AG08395 (cell line): ENCODE results near the gene MADD.

ENCODE experiments used
- DNase-seq: peaks from one replicate; pipeline ENCODE4 v3.0.0; 2012; ENCODE audit warnings: mixed read lengths, low spot score

Gene MADD

DNA sequence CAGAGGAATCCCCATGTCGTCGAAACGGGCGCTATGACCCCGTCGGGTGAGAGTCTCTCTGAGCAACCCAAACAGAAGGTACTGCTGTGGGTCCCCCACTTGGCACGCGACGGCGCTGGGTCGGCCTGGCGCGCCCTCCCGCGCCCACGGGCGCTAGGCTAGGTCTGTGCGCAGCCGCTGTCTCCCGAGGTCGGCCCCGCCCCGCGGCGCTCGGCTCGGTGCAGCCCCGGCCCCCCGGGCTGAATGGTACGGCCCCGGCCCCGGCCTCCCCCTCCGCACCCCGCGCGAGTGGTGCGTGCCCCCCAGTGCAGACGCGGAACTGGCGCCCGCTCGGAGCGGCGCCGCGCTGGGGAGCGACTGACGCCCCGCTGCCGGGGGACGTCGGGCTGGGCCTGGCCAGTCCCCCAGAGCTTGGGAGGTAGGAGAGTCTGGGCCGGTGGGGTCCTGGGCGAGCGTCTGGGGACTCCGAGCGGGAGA is at the start of gene MADD:
MADD (plus strand) TSS at position 305 of the 477 bp plus-strand sequence.
- peak; percentile 94 for DNase-seq

DNA sequence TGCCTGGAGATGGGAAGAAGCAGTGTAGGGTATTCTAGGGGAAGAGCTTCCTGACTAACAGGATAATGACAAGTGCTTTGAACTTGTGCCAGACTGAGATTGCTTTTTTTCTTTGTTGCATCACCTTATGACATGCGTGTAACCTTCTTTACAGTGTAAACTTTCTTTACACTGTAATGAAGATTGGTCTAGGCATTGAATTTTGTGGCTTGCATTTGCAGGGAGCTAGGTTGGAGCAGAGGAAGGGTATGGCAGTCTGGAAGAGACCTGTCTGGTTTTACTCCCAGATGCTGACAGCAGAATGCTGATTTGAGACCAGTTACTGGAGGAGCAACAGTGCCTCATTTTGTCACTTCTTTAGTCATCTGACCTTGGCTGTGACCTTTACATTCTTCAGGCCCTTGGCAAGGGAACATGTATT is 49.5 kb upstream of the MADD start:
- peak; percentile 21 for DNase-seq

DNA sequence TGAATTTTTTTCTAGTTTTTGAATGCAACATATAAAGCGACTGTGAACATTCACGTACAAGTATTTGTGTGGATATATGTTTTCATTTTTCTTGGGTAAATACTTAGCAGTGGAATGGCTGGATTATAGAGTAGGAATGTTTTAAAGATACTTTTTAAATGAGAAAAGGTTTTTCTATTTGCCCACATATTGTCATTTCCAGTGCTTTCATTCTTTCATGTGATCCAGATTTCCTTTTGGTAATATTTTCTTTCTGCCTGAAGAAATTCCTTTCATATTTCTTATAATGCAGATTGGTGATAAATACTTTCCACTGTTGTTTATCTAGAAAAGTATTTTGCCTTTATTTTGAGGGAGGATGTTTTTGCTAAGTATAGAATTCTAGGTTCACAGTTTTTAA is 47.2 kb upstream of the MADD start:
- no peak for DNase-seq

DNA sequence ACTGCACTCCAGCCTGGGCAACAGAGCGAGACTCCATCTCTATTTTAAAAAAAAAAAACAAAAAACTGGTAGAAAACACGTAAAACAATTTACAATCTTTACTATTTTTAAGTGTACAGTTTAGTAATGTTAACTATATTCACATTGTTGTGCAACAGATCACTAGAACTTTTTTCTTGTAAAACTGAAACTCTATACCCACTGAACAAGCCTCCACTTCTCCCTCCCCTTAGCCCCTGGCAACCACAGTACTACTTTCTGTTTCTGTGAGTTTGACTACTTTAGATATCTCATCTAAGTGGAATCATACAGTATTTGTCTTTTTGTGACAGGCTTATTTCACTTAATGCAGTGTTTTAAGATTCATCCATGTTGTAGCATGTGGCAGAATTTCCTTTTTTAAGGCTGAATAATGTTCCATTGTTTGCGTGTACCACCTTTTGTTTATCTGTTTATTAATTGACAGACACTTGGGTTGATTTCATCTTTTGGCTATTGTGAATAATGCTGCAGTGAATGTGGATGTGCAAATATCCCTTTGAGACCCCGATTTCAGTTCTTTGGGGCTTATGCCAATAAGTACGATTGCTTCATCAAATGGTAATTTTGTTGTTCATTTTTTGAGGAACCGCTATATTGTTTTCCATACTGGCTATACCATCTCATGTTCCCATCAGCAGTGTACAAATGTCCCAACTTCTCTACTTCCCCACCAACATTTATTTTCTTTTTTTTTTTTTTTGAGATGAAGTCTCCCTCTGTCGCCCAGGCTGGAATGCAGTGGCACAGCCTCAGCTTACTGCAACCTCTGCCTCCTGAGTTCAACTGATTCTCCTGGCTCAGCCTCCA is 44.2 kb upstream of the MADD start:
- no peak for DNase-seq

DNA sequence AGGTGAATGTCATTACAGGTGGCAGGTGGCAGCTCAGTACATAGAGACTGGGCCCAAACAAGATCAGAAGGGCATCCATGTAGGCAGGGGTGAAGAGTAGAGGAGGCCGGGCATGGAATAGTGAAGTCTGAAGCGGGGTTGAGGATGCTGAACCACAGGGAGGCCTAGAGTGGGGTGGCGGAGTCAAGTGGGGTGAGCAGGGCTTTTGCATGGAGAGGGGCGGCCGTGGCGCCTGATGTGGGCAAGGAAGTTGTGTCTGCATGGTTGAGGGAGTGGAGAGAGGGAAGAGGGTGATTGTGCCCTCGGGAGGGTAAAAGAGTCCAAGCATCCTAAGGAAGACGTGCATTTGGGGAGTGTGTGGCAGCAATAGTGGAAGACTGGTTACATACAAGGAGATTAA is 40.8 kb upstream of the MADD start:
- DNase-seq: no peak

DNA sequence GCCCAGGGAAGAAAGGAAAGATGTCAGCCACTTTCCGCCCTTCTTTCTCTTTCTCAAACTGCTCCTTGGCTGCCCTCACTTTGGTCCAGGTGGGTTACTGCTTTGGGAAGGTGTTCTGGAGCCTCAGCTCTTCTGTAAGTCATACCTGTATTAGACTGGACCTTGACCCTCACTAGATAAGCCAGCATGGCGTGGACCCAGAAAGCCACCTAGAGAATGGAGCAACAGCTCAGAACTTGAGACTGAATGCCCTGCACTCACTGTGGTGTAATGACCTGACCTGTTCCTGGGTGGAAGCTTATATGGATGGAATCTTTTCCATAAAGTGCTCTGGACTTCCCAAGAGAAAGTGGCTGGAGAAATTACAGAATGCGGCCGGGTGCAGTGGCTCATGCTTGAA is 36.9 kb upstream of the MADD start:
- DNase-seq: no peak

DNA sequence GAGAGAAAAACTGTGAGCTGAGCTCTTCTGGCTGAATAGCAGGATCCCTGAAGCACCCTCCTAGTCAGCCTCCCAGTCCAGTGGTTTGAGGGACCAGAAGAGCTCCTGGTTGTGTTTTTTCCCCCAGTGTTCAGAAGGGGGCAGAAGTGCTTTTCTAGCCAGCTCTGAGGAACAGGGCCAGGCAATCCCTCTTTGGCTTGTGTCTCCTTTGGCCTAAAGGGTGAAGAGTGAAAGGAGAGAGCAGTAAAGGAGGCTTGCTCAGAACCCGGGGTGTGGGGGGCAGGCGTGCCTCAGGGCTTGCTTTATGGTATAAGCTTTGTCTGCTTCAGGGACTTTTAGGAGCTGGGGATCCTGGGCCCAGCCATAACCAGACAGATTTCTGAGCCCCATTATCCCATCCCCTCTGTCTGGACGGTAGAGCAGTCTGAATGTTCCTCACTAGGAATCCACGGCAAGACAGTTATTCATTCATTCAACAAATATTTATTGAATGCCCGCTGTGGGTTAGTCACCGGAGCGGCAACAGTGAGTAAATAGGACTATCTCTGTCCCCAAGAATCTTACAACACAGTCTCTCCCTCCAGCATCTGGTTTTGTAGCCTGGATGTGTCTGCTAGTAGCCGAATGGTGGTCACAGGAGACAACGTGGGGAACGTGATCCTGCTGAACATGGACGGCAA is 35.8 kb upstream of the MADD start:
- DNase-seq: peak; percentile 64

DNA sequence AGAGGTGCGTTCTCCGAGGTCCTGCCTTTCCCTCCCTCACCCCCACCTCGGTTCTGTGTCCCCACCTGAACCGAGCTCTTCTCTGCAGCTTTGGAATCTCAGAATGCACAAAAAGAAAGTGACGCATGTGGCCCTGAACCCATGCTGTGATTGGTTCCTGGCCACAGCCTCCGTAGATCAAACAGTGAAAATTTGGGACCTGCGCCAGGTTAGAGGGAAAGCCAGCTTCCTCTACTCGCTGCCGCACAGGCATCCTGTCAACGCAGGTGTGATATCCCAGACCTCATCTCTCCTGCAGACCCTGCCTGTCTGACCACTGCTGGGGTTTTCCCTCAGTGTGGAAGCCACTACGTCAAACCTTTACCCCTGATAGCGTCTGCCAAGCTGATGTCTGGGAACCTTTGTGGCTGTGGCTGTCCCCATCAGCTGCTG is 35.2 kb upstream of the MADD start:
- DNase-seq: no peak

DNA sequence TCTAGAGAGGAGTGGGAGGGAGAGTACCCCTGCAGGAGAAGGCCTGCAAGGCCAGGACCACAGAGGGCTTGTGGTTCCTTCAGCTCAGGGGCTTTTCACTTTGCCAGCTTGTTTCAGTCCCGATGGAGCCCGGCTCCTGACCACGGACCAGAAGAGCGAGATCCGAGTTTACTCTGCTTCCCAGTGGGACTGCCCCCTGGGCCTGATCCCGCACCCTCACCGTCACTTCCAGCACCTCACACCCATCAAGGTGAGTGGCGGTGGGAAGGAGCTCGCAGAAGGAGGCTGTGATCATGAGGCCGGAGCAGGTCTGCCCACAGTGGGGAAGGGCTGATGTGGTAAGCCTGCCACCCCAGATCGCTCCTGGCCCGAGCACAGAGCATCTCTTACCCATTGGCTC is 34.8 kb upstream of the MADD start:
- no peak for DNase-seq

DNA sequence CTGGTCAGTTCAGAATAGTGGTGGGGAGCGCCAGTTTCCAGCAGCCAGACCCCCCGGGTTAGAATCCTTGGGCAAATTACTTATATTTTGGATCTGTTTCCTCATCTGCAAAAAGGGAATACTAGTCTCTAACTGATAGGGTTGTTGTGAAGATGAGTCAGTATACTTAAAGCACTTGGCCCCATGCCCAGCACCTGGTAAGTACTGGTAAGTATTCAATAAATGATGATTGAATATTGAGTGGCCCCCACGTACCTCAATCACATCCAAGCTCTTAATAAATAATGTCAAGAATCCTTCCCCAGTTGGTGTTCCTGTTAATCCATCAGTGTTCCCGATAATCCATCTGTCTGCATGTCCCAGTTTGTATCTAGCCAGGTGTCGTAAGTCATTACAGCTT is 33.5 kb upstream of the MADD start:
- no peak for DNase-seq

DNA sequence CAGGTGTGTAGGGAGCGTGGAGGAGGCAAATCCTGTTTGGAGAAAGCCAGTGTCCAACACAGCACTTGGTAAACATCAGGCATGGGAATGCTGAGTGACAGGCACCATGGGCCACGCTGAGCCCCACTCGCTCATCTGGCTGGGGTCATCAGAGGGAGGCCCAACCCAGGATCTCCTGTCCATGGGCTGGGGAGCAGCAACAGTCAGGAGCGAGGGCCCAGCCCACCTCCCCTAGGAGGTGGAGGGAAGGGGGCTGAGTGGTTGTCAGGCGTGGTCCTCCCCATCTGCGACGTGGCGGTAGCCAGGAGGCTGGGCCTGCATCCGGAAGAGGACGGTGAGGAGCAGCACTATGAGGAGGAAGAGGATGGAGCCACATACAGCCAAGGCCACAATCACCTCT is 30.1 kb upstream of the MADD start:
- no peak for DNase-seq

DNA sequence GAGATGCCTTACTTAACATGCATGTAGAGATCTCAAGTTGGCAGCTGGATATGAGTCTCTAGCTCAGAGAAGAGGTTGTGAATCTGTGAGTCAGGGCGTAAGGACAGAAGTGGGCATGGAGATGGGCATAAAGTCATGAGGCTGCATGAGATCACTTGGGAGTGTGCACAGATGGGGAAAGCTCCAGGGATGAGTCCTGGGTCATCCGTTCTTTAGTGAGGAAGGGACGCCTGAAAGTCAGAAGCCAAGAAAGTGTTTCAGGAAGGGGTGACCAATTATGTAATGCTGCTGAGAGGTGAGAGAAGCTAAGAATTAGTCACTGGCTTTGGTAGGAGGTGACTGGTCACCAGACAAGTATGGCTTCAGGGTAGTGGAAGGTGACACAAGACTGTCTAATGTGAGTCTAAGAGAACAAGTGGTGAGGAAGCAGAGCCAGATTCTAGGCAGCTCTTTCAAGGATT is 28.1 kb upstream of the MADD start:
- peak; percentile 31 for DNase-seq

DNA sequence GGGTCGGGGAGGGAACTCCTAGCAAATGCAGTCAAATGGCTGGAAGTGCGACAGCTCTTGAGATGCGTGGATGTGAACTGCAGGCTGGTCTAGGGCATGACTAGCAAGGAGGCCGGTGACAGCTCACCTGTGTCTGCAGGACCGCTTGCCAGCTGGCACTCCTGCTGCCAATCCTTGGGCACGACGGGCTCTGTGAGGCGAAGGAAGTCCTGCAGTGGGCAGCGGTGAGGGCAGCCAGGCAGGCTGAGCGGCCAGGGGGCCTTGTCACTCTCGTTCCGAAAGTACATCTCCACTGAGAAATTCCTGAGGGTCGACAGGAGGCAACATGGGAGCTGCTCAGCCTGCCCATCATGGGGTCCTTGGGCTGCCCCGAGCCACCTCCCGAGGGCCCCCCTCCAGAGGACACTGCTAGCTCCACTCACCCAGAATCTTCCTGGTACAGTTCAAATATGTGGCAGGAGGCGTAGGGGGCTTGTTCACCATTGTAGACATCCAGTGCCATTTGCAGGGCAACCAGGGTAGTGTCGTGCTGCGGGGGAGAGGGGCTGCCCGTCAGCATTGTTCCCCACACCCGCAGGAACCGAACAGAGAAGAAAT is 27.2 kb upstream of the MADD start:
- DNase-seq: no peak

DNA sequence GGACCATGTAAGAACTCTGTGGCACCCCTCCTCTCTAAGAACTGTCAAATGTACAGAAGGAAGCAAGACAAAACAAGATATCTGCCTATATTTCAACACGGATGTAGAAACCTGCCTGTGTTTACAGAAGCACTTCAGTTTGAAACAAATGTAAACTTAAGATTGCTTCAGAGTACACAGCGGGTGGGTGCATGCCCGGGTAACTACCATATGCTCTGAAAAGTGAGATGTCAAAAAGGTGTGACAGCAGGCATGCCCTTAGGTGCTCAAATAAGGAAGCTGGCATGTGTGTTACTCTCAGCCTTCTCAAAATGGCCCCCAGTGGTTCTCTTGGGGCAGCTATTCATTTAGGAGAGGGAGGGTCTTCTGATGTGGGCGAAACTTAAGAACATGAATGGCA is 26.5 kb upstream of the MADD start:
- no peak for DNase-seq

DNA sequence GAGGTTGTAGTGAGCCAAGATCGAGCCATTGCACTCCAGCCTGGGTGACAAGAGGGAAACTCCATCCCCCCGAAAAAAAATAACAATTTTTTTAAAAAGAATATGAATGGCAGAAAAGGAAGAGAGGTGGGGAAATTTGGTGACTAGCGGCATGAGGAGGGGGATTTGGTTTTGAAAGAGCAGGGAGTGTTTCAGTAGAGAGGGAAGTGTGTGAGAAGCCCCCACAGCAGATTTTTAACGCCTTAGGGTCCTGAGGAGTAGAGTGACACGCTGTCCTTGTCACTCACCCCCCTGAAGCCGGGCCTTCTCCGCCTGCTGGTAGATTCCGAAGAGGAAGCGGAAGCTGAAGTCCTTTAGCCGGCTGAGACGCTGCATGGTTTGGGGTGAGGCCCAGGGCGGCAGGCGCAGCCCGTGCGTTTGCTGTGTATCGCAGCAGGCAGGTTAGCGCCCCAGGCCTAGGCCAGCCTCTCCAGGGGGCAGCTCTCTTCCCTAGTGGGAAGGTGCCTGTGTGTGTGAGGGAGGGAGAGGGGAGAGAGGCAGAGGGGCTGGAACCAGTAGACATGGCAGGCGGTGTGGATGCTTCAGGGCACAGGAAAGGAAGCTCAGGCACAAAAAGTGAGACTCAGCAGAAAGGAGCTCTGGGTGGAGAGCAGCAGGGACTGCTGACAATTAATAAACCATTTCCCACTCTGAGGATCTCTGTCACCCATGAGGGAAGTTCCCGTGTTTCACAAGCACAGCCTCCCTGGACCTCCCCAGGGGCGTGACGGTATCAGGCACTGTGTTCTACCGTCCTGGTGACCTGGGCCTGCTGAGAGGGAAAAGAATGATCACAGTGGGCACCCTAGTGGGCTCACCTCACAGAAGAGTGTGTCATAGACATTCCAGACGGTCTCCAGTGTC is 25.2 kb upstream of the MADD start:
- no peak for DNase-seq

DNA sequence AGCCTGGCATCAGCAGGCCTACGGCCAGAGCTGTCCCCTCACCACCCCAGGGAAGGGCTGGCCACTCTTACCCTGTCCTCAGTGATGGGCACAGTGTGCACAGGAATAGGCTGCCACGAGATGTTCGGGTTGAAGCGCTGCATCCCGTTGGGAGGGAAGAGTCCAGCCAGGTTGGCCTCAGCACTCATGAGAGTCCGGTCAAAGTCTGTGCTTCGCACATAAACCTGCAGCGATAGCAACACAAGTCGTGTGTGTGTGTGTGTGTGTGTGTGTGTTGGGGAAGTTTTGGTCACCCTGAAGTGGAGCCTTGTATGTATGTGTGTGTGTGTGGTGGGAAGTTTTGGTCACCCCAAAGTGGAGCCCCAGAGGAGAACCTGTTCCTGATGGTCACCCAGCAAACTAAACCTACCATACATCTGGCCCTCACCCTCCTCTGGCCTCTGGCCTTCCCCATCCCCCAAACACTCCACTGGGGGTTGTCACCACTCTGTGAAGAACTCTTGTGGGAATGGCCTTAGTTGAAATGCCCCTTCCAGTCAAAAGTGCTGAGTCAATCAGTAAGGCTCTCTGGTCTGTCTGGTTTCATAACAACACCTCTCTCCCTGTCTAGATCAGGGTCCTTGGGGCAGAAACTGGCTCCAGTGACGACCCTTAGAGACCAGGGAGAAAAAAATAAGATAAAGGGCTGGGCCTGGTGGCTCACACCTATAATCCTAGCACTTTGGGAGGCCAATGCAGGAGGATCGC is 24.1 kb upstream of the MADD start:
- no peak for DNase-seq

DNA sequence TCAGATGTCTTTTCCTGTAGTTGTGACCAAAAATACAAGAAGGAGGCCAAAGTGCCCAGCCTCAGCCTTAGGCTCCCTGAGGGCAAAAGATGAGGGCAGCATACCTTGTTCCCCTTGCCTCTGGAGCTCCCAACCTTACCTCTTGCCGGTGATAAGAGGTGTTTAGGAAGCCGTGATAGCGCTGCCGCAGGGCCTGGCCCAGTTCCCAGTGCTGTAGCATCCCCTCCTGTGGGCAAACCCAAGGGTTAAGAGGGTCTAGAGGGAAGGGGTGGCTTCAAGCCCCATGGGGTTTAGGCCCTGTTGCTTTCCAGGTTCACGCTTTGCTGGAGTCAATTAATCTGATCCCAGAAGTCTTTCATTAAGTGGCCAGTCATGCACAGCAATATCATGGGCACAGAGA is 22.4 kb upstream of the MADD start:
- no peak for DNase-seq

DNA sequence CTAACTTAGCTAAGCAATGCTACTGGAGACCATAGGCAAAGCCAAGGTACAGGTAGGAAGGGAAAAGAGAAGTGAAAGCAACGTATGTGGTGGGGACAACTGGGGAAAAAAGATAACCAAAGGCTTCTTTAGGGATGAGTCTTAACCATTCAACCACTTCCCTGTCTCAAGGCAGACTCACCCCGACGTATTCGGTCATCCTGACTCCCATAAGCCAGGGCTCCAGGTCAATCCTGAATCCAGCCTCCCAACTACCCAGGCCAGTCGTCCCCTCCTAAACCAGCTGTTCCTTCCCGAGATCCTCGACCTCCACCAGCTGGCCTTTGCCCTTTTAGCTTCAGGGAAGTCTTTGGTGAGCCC is 21.6 kb upstream of the MADD start:
- DNase-seq: peak; percentile 24

DNA sequence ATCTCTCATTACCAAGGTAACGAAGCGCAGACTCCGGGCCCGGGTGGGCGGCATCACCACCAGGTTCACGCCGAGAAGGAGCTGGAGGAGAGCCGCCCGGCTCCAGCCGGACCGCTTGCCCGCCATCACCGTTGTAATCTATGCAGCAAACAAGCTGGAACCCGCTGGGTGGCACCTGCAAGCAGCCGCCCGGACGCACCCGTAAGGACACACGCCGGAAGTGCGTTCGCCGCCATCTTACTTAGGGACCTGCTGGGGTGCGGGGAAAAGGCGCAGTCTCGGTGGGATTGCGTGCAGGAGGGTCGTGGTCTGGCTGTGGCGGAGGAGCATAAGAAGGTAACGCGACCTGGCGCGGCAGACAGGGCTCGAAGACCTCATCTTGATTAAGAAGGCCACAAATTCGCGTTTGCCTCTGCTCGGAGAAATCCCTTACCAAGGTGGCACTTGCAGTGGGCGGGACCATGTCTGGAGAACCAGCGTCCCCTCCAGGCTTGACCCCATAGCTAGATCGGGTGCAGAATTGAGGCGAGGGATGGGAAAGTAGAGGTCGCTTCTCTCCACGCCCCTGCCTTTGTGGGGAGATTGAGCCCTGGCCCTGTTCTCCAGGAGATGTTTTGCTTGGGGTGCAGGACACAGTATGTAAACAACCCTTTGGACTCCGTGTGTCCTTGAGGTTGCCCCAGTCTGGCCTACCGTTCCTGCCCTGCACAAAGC is 21.1 kb upstream of the MADD start, which contains the start of gene ACP2:
ACP2 (minus strand) TSS at position 151 of the 714 bp plus-strand sequence; CDS start at position 126, 25 bp downstream.
- peak; percentile 88 for DNase-seq

DNA sequence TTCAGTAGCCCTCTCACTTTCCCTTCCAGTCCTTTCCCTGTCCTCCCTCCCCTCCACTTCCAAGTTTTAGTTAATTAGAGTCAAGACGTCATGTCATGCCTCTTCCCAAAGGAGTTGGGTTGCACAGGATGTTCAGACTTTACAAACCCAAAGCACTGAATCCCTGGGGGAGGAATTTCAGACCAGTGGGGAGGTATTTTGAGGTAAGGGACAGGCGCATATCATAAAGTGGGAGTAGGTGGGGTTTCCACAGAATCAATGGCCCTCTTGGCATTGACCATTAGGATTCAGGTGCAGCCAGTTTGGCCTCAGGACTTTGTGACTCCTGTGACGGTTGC is 20.6 kb upstream of the MADD start:
- no peak for DNase-seq

DNA sequence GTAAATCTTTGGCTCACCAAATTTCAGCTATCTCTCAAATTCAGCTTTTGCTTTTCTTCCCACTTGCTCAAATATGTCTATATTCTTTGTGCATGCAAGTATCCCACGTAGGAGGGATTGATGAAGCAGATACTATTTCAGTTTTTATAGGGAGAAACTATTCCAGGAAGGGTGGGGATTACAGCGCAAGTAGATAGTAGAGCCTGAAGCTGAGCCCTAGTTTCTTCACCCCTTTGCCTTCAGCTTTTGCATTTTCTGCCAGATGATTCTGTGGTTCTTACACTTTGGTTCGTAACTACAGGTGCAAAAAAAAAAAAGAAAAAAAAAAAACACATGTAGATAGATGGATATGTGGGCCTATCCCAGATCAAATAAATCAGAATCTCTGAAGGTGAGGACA is 18.2 kb upstream of the MADD start:
- DNase-seq: no peak
